ENCODE data around the gene NUMA1.

Gene NUMA1

GRCh38 chr11:72026090-72026489 lies 54.3 kb downstream of the NUMA1 start:
- TF ChIP-seq EZH2phosphoT487 (IDR thresholded peaks at IDR 0.05; ENCODE audit: borderline replicate concordance) = no peak
- TF ChIP-seq CTCF (conservative IDR thresholded peaks at IDR 0.05; ENCODE audit: low read length) = no peak
- no peaks in the 10 kb centered on the region for H3F3A ChIP-seq (ENCODE audit: low read depth)
- peaks cover 96% of the 10 kb centered on the region for H3K36me3 ChIP-seq (ENCODE audit: insufficient read depth, low read length)
- no peak overlapping the region for H3K9ac ChIP-seq (ENCODE audit: low read depth, low read length, poor library complexity, severe bottlenecking)
- no peaks in the 10 kb centered on the region for H3K9me2 ChIP-seq (replicated peaks; ENCODE audit: low read depth, low read length)
- H2AFZ ChIP-seq (ENCODE audit: low read length) = no peak overlapping the region
- peaks cover 38% of the 10 kb centered on the region for H4K20me1 ChIP-seq (ENCODE audit: insufficient read depth, low read length, poor library complexity, severe bottlenecking)
- no peaks in the 10 kb centered on the region for H3K9me3 ChIP-seq (ENCODE audit: insufficient read depth, low read depth, low read length)
- H3K4me1 ChIP-seq (ENCODE audit: insufficient read depth, low read length, poor library complexity, severe bottlenecking) = no peaks in the 10 kb centered on the region
- H3K79me2 ChIP-seq (ENCODE audit: insufficient read depth, low read length) = peaks cover 47% of the 10 kb centered on the region
- H3K4me2 ChIP-seq (ENCODE audit: low read depth, low read length, poor library complexity, severe bottlenecking) = no peak overlapping the region
- H3K27me3 ChIP-seq (ENCODE audit: insufficient read depth, low read length, poor library complexity, severe bottlenecking) = no peaks in the 10 kb centered on the region
- no peak overlapping the region for H3K4me3 ChIP-seq (ENCODE audit: low read length, poor library complexity, severe bottlenecking)

GRCh38 chr11:72024069-72024754 lies 56.1 kb downstream of the NUMA1 start:
- TF ChIP-seq CTCF (conservative IDR thresholded peaks at IDR 0.05; ENCODE audit: low read length) = no peak
- TF ChIP-seq EZH2phosphoT487 (IDR thresholded peaks at IDR 0.05; ENCODE audit: borderline replicate concordance) = no peak
- no peaks in the 10 kb centered on the region for H3K27me3 ChIP-seq (ENCODE audit: insufficient read depth, low read length, poor library complexity, severe bottlenecking)
- no peak overlapping the region for H3K4me3 ChIP-seq (ENCODE audit: low read length, poor library complexity, severe bottlenecking)
- no peaks in the 10 kb centered on the region for H3F3A ChIP-seq (ENCODE audit: low read depth)
- no peaks in the 10 kb centered on the region for H3K4me1 ChIP-seq (ENCODE audit: insufficient read depth, low read length, poor library complexity, severe bottlenecking)
- H2AFZ ChIP-seq (ENCODE audit: low read length) = no peak overlapping the region
- H3K36me3 ChIP-seq (ENCODE audit: insufficient read depth, low read length) = peaks cover 96% of the 10 kb centered on the region
- H3K79me2 ChIP-seq (ENCODE audit: insufficient read depth, low read length) = peaks cover 32% of the 10 kb centered on the region
- no peak overlapping the region for H3K4me2 ChIP-seq (ENCODE audit: low read depth, low read length, poor library complexity, severe bottlenecking)
- peak overlapping the region; percentile 57 for H3K9ac ChIP-seq (ENCODE audit: low read depth, low read length, poor library complexity, severe bottlenecking)
- H3K9me3 ChIP-seq (ENCODE audit: insufficient read depth, low read depth, low read length) = no peaks in the 10 kb centered on the region
- peaks cover 22% of the 10 kb centered on the region for H4K20me1 ChIP-seq (ENCODE audit: insufficient read depth, low read length, poor library complexity, severe bottlenecking)
- H3K9me2 ChIP-seq (replicated peaks; ENCODE audit: low read depth, low read length) = no peaks in the 10 kb centered on the region

- Histone ChIP-seq H3K27me3 (ENCODE audit: insufficient read depth, low read length, poor library complexity, severe bottlenecking) (no peaks in the 10 kb centered on the region), H3K9me3 (ENCODE audit: insufficient read depth, low read depth, low read length) (no peaks in the 10 kb centered on the region), H3K79me2 (ENCODE audit: insufficient read depth, low read length) (peaks cover 28% of the 10 kb centered on the region), H3K4me3 (ENCODE audit: low read length, poor library complexity, severe bottlenecking) (no peak overlapping the region), H3K9ac (ENCODE audit: low read depth, low read length, poor library complexity, severe bottlenecking) (no peak overlapping the region), H3K9me2 (replicated peaks; ENCODE audit: low read depth, low read length) (no peaks in the 10 kb centered on the region), H3F3A (ENCODE audit: low read depth) (no peaks in the 10 kb centered on the region), H4K20me1 (ENCODE audit: insufficient read depth, low read length, poor library complexity, severe bottlenecking) (peaks cover 15% of the 10 kb centered on the region), H2AFZ (ENCODE audit: low read length) (no peak overlapping the region), H3K4me1 (ENCODE audit: insufficient read depth, low read length, poor library complexity, severe bottlenecking) (no peaks in the 10 kb centered on the region), H3K36me3 (ENCODE audit: insufficient read depth, low read length) (peaks cover 96% of the 10 kb centered on the region), H3K4me2 (ENCODE audit: low read depth, low read length, poor library complexity, severe bottlenecking) (no peak overlapping the region)
- TF ChIP-seq EZH2phosphoT487 (IDR thresholded peaks at IDR 0.05; ENCODE audit: borderline replicate concordance) (no peak), CTCF (conservative IDR thresholded peaks at IDR 0.05; ENCODE audit: low read length) (no peak)
These were observed 57.0 kb downstream of the NUMA1 start for GRCh38 chr11:72023335-72023734.

All from Loucy (cell line).